Colonic mucosa (tissue), 4 donors: ENCODE results near the gene ARHGAP5. TPM values are rescaled to one million over a fixed set of nuclear protein-coding genes. Genes with fewer than 3 reads are reported as not detected.
A peak's percentile ranks its signal among the peaks of the same experiment; 100 is the strongest.

ENCODE experiments used
- DNase-seq: peaks from one replicate; pipeline ENCODE4 v3.0.0-alpha.2; 2020
- H3K27ac ChIP-seq: fragments of 200-600 bp; one replicate; pipeline ENCODE4 v1.8.0; 2021
- H3K27me3 ChIP-seq: fragments of 200-600 bp; one replicate; pipeline ENCODE4 v1.8.0; 2021
- H3K36me3 ChIP-seq: fragments of 200-600 bp; one replicate; pipeline ENCODE4 v1.8.0; 2021
- H3K4me1 ChIP-seq: fragments of 200-600 bp; one replicate; pipeline ENCODE4 v1.8.0; 2021; ENCODE audit warnings: mild to moderate bottlenecking
- H3K4me3 ChIP-seq: fragments of 200-600 bp; one replicate; pipeline ENCODE4 v1.8.0; 2021
- H3K9ac ChIP-seq, 2 donors: one replicate each; pipeline ENCODE4 v1.7.0; 2013; ENCODE audit warnings: control low read depth in 2 of 2, low read depth in 2 of 2, low read length in 2 of 2
- H3K9me3 ChIP-seq: fragments of 200-600 bp; one replicate; pipeline ENCODE4 v1.8.0; 2021
- CTCF ChIP-seq: fragments of 200-600 bp; IDR thresholded peaks from one replicate; pipeline ENCODE4 v1.8.0; 2022; ENCODE audit warnings: antibody characterized with exemption, mild to moderate bottlenecking
- intact Hi-C: fragments of 100-400 bp; cut with DNase I; formaldehyde crosslinking; loops from one replicate; pipeline ENCODE4 v1.14.1; 2022
- total RNA-seq, 2 donors: library from RNA; stranded (reverse); fragmentation: NEBNext Ultra II Directional in 1 of 2; extraction: Animal tissue kit (Norgen Biotek cat#: 25700) in 1 of 2; gene quantifications; one replicate each; pipeline ENCODE4 v1.2.1, GENCODE V29; 2021
- donor health status: healthy.
- donor health status: DM: no; HTN: no; CAD: no.
- donor health status: DM: no; HTN: no; CAD: no.

The ARHGAP5 gene
- total RNA-seq, 2 donors from 2014 or later, result 77.8 to 140 TPM

DNA sequence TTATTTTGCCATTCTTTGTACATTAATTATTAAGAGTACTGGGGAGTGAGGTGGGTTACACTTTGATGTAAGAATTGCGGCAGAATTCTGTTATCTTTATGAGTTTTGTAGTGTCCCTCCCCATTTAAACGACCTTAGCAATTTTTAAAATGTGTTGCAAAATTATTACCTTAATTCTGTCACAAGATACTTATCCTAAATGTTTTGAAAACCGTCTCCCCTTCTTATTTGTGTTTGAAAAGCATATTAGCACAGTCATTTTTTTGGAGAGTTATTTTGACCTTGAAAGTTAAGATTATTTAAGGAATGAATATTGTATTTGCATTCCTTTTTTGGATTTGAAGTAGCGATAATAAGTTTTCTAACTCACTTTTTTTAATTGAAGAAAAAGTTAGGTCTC is 2.2 kb downstream of the ARHGAP5 start:
- TF ChIP-seq CTCF, result no peak
- H3K27ac ChIP-seq, result no peak overlapping the region
- no peak for DNase-seq
- H3K9ac ChIP-seq, result peak overlapping the region in 1 of 2 donors; percentile 95
- H3K27me3 ChIP-seq, result no peaks in the 10 kb centered on the region
- H3K4me3 ChIP-seq, result no peak overlapping the region
- H3K9me3 ChIP-seq, result no peaks in the 10 kb centered on the region
- H3K36me3 ChIP-seq, result no peaks in the 10 kb centered on the region
- intact Hi-C loops, result loop anchor here (5.0 to 10.0 kb wide), 2 partner anchors 123 to 134 kb away; partner anchors contain the start of genes RNU6-7 and RNU6-8
- H3K4me1 ChIP-seq, result peaks cover 4% of the 10 kb centered on the region

DNA sequence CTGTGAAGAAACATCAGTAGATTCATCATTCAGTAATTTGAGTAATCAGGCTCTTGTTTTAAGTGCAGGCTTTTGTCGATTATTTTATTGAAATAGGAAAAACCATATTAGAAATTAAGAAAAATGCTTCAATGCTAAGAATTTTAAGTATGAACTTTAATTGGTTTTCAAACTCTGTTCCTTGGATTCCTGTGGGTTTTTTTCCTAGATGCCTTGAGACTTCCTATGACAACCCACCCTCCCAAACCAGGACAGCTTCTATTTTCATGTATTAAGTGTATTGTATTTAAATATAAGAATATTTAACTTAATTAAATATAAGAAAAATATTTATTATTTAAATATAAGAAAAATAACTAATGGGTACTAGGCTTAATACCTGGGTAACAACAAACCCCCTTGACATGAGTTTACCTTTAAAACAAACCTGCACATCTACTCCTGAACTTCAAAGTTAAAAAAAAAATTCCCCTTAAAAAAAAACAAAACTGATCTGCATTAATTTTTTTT is 3.0 kb downstream of the ARHGAP5 start:
- intact Hi-C loops, result no loop called here
- Histone ChIP-seq H3K27me3 (no peaks in the 10 kb centered on the region), H3K9me3 (no peaks in the 10 kb centered on the region), H3K4me3 (no peak overlapping the region), H3K9ac (no peak overlapping the region), H3K27ac (no peak overlapping the region), H3K4me1 (peaks cover 4% of the 10 kb centered on the region), H3K36me3 (no peaks in the 10 kb centered on the region)
- no peak for TF ChIP-seq CTCF
- DNase-seq, result no peak

- intact Hi-C loops, result no loop called here
- Histone ChIP-seq H3K27me3 (no peaks in the 10 kb centered on the region), H3K4me1 (peaks cover 4% of the 10 kb centered on the region), H3K36me3 (no peaks in the 10 kb centered on the region), H3K27ac (no peak overlapping the region), H3K9me3 (no peaks in the 10 kb centered on the region), H3K4me3 (no peak overlapping the region), H3K9ac (no peak overlapping the region)
- DNase-seq, result no peak
- TF ChIP-seq CTCF, result no peak
Measured at GRCh38 chr14:32081901-32082300, 4.8 kb downstream of the ARHGAP5 start.

DNA sequence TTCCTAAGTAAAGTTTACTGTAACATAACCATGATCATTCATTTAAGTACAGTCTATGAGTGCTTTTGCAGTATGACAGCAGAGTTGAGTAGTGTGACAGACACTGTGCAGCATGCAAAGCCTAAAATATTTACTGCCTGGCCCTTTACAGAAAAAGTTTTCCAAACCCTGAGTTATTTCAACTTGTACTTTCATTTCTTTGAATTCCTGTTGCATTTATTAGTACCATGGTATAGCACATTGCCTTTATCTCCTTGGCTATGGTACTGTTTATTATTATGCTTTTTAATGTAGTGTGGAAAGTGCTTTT is 6.2 kb downstream of the ARHGAP5 start:
- intact Hi-C loops, result no loop called here
- Histone ChIP-seq H3K9ac (peak overlapping the region in 1 of 2 donors; percentile 9), H3K4me3 (no peak overlapping the region), H3K9me3 (no peaks in the 10 kb centered on the region), H3K27me3 (no peaks in the 10 kb centered on the region), H3K27ac (no peak overlapping the region), H3K4me1 (peaks cover 8% of the 10 kb centered on the region), H3K36me3 (no peaks in the 10 kb centered on the region)
- no peak for DNase-seq
- no peak for TF ChIP-seq CTCF

- peak overlapping the region; percentile 31 for H3K27ac ChIP-seq
- no peak for DNase-seq
- no peaks in the 10 kb centered on the region for H3K27me3 ChIP-seq
- intact Hi-C loops, result no loop called here
- H3K36me3 ChIP-seq, result no peaks in the 10 kb centered on the region
- H3K4me1 ChIP-seq, result peaks cover 8% of the 10 kb centered on the region
- no peak overlapping the region for H3K9ac ChIP-seq
- TF ChIP-seq CTCF, result no peak
- no peak overlapping the region for H3K4me3 ChIP-seq
- no peaks in the 10 kb centered on the region for H3K9me3 ChIP-seq
Measured at GRCh38 chr14:32083789-32084188, 6.7 kb downstream of the ARHGAP5 start.
